ENCODE data around the gene PUS3.

Gene PUS3

GRCh38 chr11:125902927-125903710, at the start of gene PUS3:
PUS3 (minus strand) TSS chr11:125903206; CDS start chr11:125896284, 6,922 bp downstream.
- DNase-seq: peak; percentile 89

GRCh38 chr11:125952559-125952958, 49.6 kb upstream of the PUS3 start:
- DNase-seq: no peak

GRCh38 chr11:125951731-125952130, 48.7 kb upstream of the PUS3 start:
- DNase-seq: no peak

GRCh38 chr11:125950696-125951651, 48.0 kb upstream of the PUS3 start:
- DNase-seq: no peak

GRCh38 chr11:125950178-125950490, 47.1 kb upstream of the PUS3 start:
- no peak for DNase-seq

- no peak for DNase-seq
These were observed 46.5 kb upstream of the PUS3 start for GRCh38 chr11:125949271-125950177.

- DNase-seq: no peak
These were observed 45.5 kb upstream of the PUS3 start for GRCh38 chr11:125948278-125949051.

GRCh38 chr11:125947419-125948277, 44.6 kb upstream of the PUS3 start:
- no peak for DNase-seq

GRCh38 chr11:125946712-125947418, 43.9 kb upstream of the PUS3 start:
- DNase-seq: no peak

- DNase-seq: no peak
These were observed 43.0 kb upstream of the PUS3 start, which contains the start of gene VSIG10L2 for GRCh38 chr11:125945797-125946520. VSIG10L2 (plus strand) TSS chr11:125946044; CDS start chr11:125946056, 12 bp downstream.

- no peak for DNase-seq
These were observed 42.2 kb upstream of the PUS3 start for GRCh38 chr11:125945011-125945796.

- no peak for DNase-seq
These were observed 41.5 kb upstream of the PUS3 start for GRCh38 chr11:125944350-125945010.

GRCh38 chr11:125943661-125944349, 40.8 kb upstream of the PUS3 start:
- DNase-seq: no peak

GRCh38 chr11:125942771-125943428, 39.9 kb upstream of the PUS3 start:
- DNase-seq: no peak

- peak; percentile 55 for DNase-seq
These were observed 38.9 kb upstream of the PUS3 start for GRCh38 chr11:125941619-125942611.

GRCh38 chr11:125941267-125941618, 38.2 kb upstream of the PUS3 start:
- no peak for DNase-seq

Measured in stimulated activated CD4-positive, alpha-beta T cell treated with anti-CD3 and anti-CD28 coated beads, Interleukin-1b, Interleukin-23, amount 100 ng/mL, for 48 hours (primary cell).